HFF-Myc (cell line): ENCODE results near the gene FMNL2.

ENCODE experiments used
- DNase-seq: peaks from one replicate; pipeline ENCODE4 v3.0.0-alpha.2; 2011; ENCODE audit warnings: low read depth; ENCODE audit errors: extremely low read depth
- H3K4me3 ChIP-seq: replicated peaks from 2 replicates; pipeline ENCODE4 v1.5.1; 2011; ENCODE audit warnings: low read depth, mild to moderate bottlenecking, control low read depth, low read length
- CTCF ChIP-seq: IDR thresholded peaks from 2 replicates; pipeline ENCODE4 v1.5.1; 2012; ENCODE audit warnings: mild to moderate bottlenecking, low read depth, low read length, control low read depth; ENCODE audit errors: missing control alignments

Gene FMNL2

GRCh38 chr2:152493945-152494528, 159.1 kb downstream of the FMNL2 start:
- H3K4me3 ChIP-seq = no peak overlapping the region
- no peak for TF ChIP-seq CTCF
- DNase-seq = no peak

- no peak for DNase-seq
- no peak for TF ChIP-seq CTCF
- no peak overlapping the region for H3K4me3 ChIP-seq
Observed at GRCh38 chr2:152496371-152496770, 161.4 kb downstream of the FMNL2 start.

- H3K4me3 ChIP-seq = no peak overlapping the region
- no peak for DNase-seq
- no peak for TF ChIP-seq CTCF
Observed at GRCh38 chr2:152497481-152498052, 162.6 kb downstream of the FMNL2 start.

GRCh38 chr2:152499331-152499816, 164.4 kb downstream of the FMNL2 start:
- no peak for TF ChIP-seq CTCF
- no peak for DNase-seq
- H3K4me3 ChIP-seq = no peak overlapping the region

GRCh38 chr2:152499896-152500735, 165.1 kb downstream of the FMNL2 start:
- no peak for DNase-seq
- H3K4me3 ChIP-seq = no peak overlapping the region
- no peak for TF ChIP-seq CTCF

GRCh38 chr2:152500772-152501171, 165.8 kb downstream of the FMNL2 start:
- no peak for TF ChIP-seq CTCF
- no peak overlapping the region for H3K4me3 ChIP-seq
- DNase-seq = no peak
